HG03066 (cell line): ENCODE data around the gene DUSP19.
A peak's percentile ranks its signal among the peaks of the same experiment; 100 is the strongest.

Experiments used
- ATAC-seq: cut with Tn5 transposase; IDR thresholded peaks from one replicate; pipeline ENCODE4 v1.9.1; 2021; ENCODE audit warnings: low read depth; ENCODE audit not compliant: unreplicated experiment

DUSP19 gene

GRCh38 chr2:183063083-183063482 is 15.5 kb upstream of the DUSP19 start:
- ATAC-seq: peak; percentile 58

DNA sequence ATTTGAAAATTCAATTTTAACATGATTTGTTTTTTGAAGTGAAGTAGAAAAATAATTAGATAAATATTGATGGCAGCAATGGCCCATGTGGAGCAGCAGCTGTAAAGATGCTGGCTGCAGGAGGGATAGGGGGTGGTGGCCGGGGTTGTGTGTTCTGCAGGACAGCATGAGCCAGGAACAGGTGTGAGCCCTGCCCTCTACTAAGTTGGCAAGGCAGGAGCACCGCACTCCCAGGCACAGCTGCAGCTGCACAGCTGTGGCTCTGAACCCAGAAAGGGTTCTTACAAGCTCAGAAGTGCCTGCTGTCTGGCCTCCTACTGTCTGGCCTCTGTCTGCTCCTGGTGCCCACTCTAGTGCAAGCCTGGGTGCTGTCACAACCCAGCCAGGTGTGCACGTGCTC is 10.0 kb upstream of the DUSP19 start:
- no peak for ATAC-seq

GRCh38 chr2:183069174-183069573 is 9.4 kb upstream of the DUSP19 start:
- no peak for ATAC-seq

DNA sequence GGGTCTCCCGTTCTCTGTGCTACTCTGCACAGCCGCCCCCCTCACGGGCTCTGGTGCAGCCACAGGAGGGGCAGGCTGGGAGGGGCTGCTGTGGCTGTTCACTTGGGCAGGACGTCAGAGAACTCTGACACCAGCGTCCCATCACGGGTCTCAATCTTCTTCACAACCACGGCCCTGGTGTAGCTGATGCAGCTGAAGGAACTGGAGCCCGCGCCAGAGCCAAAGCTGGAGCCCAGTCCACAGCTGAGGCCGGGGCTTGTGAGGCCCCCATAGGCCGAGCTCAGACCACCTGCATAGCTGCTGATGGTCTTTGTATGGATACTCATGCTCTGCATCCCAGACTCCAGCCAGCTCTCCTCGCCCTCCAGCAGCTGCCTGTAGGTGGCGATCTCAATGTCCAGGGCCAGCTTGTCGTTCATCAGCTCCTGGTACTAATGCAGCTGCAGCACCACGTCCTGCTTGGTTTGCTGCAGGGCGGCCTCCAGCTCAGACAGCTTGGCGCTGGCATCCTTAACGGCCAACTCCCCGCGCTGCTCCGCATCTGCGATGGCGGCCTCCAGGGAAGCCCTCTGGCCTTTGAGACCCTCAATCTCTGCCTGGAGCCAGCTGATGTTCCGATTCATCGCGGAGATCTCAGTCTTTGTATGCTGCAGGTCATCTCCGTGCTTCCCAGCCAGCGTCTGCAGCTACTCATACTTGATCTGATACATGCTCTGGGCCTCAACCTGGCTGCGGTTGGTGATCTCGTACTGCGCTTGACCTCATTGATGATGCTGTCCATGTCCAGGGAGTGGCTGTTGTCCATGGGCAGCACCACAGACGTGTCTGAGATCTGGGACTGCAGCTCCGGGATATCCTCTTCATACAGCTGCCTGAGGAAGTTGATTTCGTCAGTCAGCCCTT is 7.4 kb upstream of the DUSP19 start:
- ATAC-seq: no peak

DNA sequence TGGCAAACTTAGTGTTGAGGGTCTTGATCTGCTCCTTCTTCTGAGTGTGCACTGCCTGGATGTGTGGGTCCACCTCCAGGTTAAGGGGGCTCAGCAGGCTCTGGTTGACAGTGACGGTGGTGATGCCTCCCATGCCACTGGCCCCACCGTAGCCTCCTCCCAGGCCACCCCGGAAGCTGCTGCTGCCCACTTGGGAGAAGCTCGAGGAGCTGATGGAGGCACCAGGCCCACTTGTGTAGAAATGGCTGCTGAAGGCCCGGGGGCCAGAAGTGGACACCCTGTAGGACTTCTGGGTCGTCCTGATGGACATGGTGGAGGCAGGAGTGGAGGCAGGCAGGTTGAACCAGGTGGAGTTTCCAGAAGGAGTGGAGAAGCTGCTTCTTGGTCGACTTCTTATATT is 6.4 kb upstream of the DUSP19 start:
- ATAC-seq: no peak

GRCh38 chr2:183078163-183078463 is 434 bp upstream of the DUSP19 start:
- ATAC-seq: no peak

DNA sequence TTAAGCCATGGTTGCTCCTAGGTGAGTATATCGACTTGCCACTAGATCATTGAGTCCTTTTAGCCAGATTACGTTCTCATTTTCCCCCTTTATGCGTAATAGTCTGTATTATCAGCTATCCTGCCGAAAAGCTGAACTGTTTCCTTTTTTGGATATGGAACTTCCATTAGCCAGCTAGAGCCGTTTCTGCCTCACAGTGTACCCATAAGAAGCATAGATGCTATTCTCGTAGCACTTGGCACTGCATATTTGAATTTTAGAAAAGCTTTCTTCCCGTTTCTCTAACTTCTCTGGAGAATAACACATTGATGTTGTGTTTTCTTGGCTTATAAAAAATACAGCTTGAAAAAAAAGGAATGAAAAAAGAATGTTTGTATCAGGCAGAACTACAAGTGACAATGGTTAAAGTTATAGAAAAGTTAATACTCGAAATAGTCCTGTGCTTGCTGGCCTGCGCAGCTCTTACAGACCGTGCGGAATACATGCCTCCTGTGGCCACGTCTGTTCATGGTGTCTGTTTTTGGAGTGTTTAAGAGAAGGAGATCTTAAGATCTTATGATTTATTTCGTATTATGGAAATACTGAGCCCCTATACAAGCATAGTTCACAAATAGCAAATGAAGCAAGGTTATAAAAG is 710 bp downstream of the DUSP19 start:
- peak; percentile 23 for ATAC-seq

- no peak for ATAC-seq
Observed at GRCh38 chr2:183081911-183082310, 3.4 kb downstream of the DUSP19 start.

GRCh38 chr2:183088061-183088460 is 9.5 kb downstream of the DUSP19 start:
- ATAC-seq: no peak

- peak; percentile 64 for ATAC-seq
Observed at GRCh38 chr2:183089192-183089851, 10.8 kb downstream of the DUSP19 start.

- no peak for ATAC-seq
Observed at GRCh38 chr2:183091318-183091953, 12.9 kb downstream of the DUSP19 start.

GRCh38 chr2:183091954-183092345 is 13.4 kb downstream of the DUSP19 start:
- no peak for ATAC-seq

DNA sequence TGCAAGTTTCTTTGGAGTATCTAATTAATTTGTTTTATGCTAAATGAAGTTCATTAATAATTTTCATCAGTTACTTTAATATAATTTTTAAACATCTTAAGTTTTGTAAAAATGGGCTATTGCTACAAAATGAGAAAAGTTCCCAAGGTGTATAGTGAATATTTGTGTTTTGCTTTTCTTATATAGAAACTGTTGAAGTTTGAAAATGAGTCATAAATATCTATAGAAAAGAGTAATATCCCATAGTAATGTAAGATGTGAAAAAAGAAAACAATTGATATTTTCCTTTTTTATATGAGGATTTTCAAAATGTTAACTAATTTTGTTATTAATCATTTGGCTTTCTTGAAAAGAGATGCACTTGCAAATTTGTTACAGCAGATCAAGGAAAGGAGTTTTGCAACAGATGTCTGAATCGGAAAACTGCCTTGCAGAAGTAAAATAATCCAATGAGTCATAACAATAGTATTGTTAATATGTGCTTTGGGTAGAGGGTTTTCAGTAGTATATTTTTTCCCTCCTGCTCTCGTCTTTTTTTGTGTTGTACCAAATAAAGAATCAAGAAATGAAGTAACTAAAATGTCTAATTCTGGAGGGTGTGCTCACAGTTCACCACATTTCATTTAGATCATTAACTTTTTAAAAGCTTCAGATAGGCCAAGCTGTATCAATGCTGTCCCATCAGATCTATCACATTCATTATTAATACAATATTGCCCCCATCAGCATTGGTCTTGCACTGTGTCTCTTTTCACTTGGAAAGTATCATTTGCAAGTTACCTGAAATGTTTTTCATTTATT is 15.5 kb downstream of the DUSP19 start:
- peak; percentile 71 for ATAC-seq

- ATAC-seq: no peak
Observed at GRCh38 chr2:183105402-183106134, 27.0 kb downstream of the DUSP19 start.

GRCh38 chr2:183112577-183112976 is 34.0 kb downstream of the DUSP19 start:
- no peak for ATAC-seq

- ATAC-seq: no peak
Observed at GRCh38 chr2:183113630-183114029, 35.1 kb downstream of the DUSP19 start.

GRCh38 chr2:183117226-183117625 is 38.7 kb downstream of the DUSP19 start:
- ATAC-seq: no peak

- no peak for ATAC-seq
Observed at GRCh38 chr2:183123117-183123958, 44.8 kb downstream of the DUSP19 start.

- ATAC-seq: peak; percentile 28
Observed at GRCh38 chr2:183123959-183124221, 45.3 kb downstream of the DUSP19 start.
